Upper lobe of left lung (tissue), 6 donors: ENCODE results near the gene TBX21. TPM values are rescaled to one million over a fixed set of nuclear protein-coding genes. Genes with fewer than 3 reads are reported as not detected.

Experiments
- ATAC-seq, 2 donors: fragments of 200-7000 bp; cut with Tn5 transposase; one replicate each; pipeline ENCODE4 v1.9.1; 2022; ENCODE audit warnings: mild to moderate bottlenecking in 2 of 2, moderate library complexity in 2 of 2; ENCODE audit not compliant: low FRiP score in 2 of 2
- DNase-seq, 2 donors: peaks; one replicate each; pipeline ENCODE4 v3.0.0-alpha.2; 2019 to 2020
- H3K27ac ChIP-seq, 4 donors: fragments of 200-600 bp; sonication (generic); one replicate each; pipeline ENCODE4 v1.5.1; 2016 to 2019
- H3K27me3 ChIP-seq, 4 donors: fragments of 200-600 bp; sonication (generic); one replicate each; pipeline ENCODE4 v1.5.1; 2017 to 2019
- H3K36me3 ChIP-seq, 4 donors: fragments of 200-600 bp; sonication (generic); one replicate each; pipeline ENCODE4 v1.5.1; 2016 to 2019
- H3K4me1 ChIP-seq, 4 donors: fragments of 200-600 bp; sonication (generic); one replicate each; pipeline ENCODE4 v1.5.1; 2018 to 2019
- H3K4me3 ChIP-seq, 4 donors: fragments of 200-600 bp; sonication (generic); one replicate each; pipeline ENCODE4 v1.5.1; 2017 to 2019; ENCODE audit warnings: mild to moderate bottlenecking in 2 of 4, moderate library complexity in 1 of 4
- H3K9me3 ChIP-seq, 4 donors: fragments of 200-600 bp; sonication (generic); one replicate each; pipeline ENCODE4 v1.5.1; 2018 to 2019
- CTCF ChIP-seq, 6 experiments: fragments of 450-650 bp in 4 of 6; fragments of 200-600 bp in 2 of 6; sonication (generic) in 2 of 6; IDR thresholded peaks; one replicate each; pipeline ENCODE4 v1.5.1; 2016 to 2019; ENCODE audit warnings: antibody characterized with exemption in 6 of 6
- EP300 ChIP-seq, 4 donors: sonication (generic); formaldehyde crosslinking; IDR thresholded peaks; one replicate each; pipeline ENCODE4 v1.5.1; 2017; ENCODE audit warnings: antibody characterized with exemption in 4 of 4, control low read depth in 2 of 4
- POLR2A ChIP-seq, 4 donors: fragments of 450-650 bp; IDR thresholded peaks; one replicate each; pipeline ENCODE4 v1.5.1; 2016 to 2017; ENCODE audit warnings: antibody characterized with exemption in 4 of 4, mild to moderate bottlenecking in 2 of 4
- POLR2AphosphoS5 ChIP-seq, 2 donors: sonication (generic); formaldehyde crosslinking; IDR thresholded peaks; one replicate each; pipeline ENCODE4 v1.5.1; 2017; ENCODE audit warnings: antibody characterized with exemption in 2 of 2
- WGBS, 2 donors: methylation state at CpG; one replicate each; pipeline ENCODE4 v1.1.5; 2017 to 2018; 5-methylcytosine and 5-hydroxymethylcytosine counted together
- total RNA-seq, 6 donors: library from RNA; depleted of rRNA in 4 of 6; stranded (reverse); fragments of >200 nt in 4 of 6; gene quantifications; one replicate each; pipeline versions ENCODE4 v1.1.0 to v1.2.1, GENCODE V29; 2016 to 2021
- donor health status: DM: no; HTN: no; CAD: no; lungs with moderate emphysema.
- donor health status: DM: no; HTN: yes; CAD: no; lungs with severe emphysema.

Gene TBX21
- total RNA-seq, 6 donors from 2014 or later: 2.0 to 5.2 (median 3.4) TPM

- 59 to 66% methylated on average over 5 to 8 of the region's 8 CpGs for WGBS, 2 donors
- H3K27me3 ChIP-seq: peaks cover 0 to 32% (median 11%) of the 10 kb centered on the region in 4 donors
- H3K36me3 ChIP-seq: no peaks in the 10 kb centered on the region
- peaks cover 12 to 18% (median 13%) of the 10 kb centered on the region in 4 donors for H3K4me1 ChIP-seq
- no peaks in the 10 kb centered on the region for H3K9me3 ChIP-seq
- H3K4me3 ChIP-seq: no peak overlapping the region
- no peak overlapping the region for H3K27ac ChIP-seq
- ATAC-seq (no peak), DNase-seq (no peak)
- no peak for TF ChIP-seq POLR2A (IDR thresholded peaks at IDR 0.05)
Observed at GRCh38 chr17:47729476-47729875, 3.6 kb upstream of the TBX21 start.

- TF ChIP-seq POLR2AphosphoS5 (IDR thresholded peaks at IDR 0.05) (no peak), POLR2A (IDR thresholded peaks at IDR 0.05) (no peak), CTCF (IDR thresholded peaks at IDR 0.05) (no peak), EP300 (IDR thresholded peaks at IDR 0.05) (no peak)
- WGBS, 2 donors: 65 to 97% methylated on average over 4 of the region's 4 CpGs
- H3K27ac ChIP-seq: no peak overlapping the region
- H3K36me3 ChIP-seq: no peaks in the 10 kb centered on the region
- ATAC-seq (no peak), DNase-seq (no peak)
- peaks cover 0 to 25% (median 12%) of the 10 kb centered on the region in 4 donors for H3K27me3 ChIP-seq
- H3K4me1 ChIP-seq: peaks cover 12 to 18% (median 13%) of the 10 kb centered on the region in 4 donors
- no peak overlapping the region for H3K4me3 ChIP-seq
- no peaks in the 10 kb centered on the region for H3K9me3 ChIP-seq
Observed at GRCh38 chr17:47730681-47731080, 2.4 kb upstream of the TBX21 start.

GRCh38 chr17:47731396-47731795, 1.6 kb upstream of the TBX21 start:
- H3K9me3 ChIP-seq: no peaks in the 10 kb centered on the region
- H3K4me3 ChIP-seq: no peak overlapping the region
- no peak overlapping the region for H3K27ac ChIP-seq
- ATAC-seq (no peak), DNase-seq (no peak)
- H3K4me1 ChIP-seq: peaks cover 12 to 18% (median 13%) of the 10 kb centered on the region in 4 donors
- peaks cover 0 to 25% (median 10%) of the 10 kb centered on the region in 4 donors for H3K27me3 ChIP-seq
- no peaks in the 10 kb centered on the region for H3K36me3 ChIP-seq
- WGBS, 2 donors: 68 to 79% methylated on average over 2 of the region's 2 CpGs
- TF ChIP-seq POLR2AphosphoS5 (IDR thresholded peaks at IDR 0.05): no peak
- no peak for TF ChIP-seq EP300 (IDR thresholded peaks at IDR 0.05)
- no peak for TF ChIP-seq POLR2A (IDR thresholded peaks at IDR 0.05)

GRCh38 chr17:47732399-47733046, 513 bp upstream of the TBX21 start:
- Histone ChIP-seq H3K9me3 (no peaks in the 10 kb centered on the region), H3K27ac (peak overlapping the region in 1 of 4 donors; percentile 35), H3K4me1 (peaks cover 12 to 18% (median 13%) of the 10 kb centered on the region in 4 donors), H3K4me3 (peak overlapping the region in 3 of 4 donors; percentile 40 to 52 (median 47)), H3K36me3 (no peaks in the 10 kb centered on the region), H3K27me3 (peaks cover 0 to 25% (median 10%) of the 10 kb centered on the region in 4 donors)
- DNase-seq: no peak
- TF ChIP-seq EP300 (IDR thresholded peaks at IDR 0.05): no peak
- peak in 1 of 6 experiments; percentile 13 for TF ChIP-seq CTCF (IDR thresholded peaks at IDR 0.05)
- ATAC-seq: no peak
- WGBS, 2 donors: 45 to 61% methylated on average over 6 to 11 of the region's 12 CpGs

- Histone ChIP-seq H3K27ac (peak overlapping the region in 3 of 4 donors; percentile 41 to 77 (median 72)), H3K4me1 (peaks cover 12 to 18% (median 13%) of the 10 kb centered on the region in 4 donors), H3K36me3 (no peaks in the 10 kb centered on the region), H3K27me3 (peaks cover 0 to 25% (median 10%) of the 10 kb centered on the region in 4 donors), H3K4me3 (peak overlapping the region in 3 of 4 donors; percentile 40 to 52 (median 47)), H3K9me3 (no peaks in the 10 kb centered on the region)
- ATAC-seq (peak in 1 of 2 donors; percentile 47), DNase-seq (peak in 1 of 2 donors; percentile 11)
- TF ChIP-seq POLR2AphosphoS5 (IDR thresholded peaks at IDR 0.05) (no peak), EP300 (IDR thresholded peaks at IDR 0.05) (no peak), POLR2A (IDR thresholded peaks at IDR 0.05) (no peak), CTCF (IDR thresholded peaks at IDR 0.05) (no peak)
- 8 to 12% methylated on average over 30 to 39 of the region's 60 CpGs for WGBS, 2 donors
Observed at GRCh38 chr17:47733674-47734410, 806 bp downstream of the TBX21 start.
